Heart left ventricle (tissue), 16 donors: ENCODE measurements around the gene EEF1A2. TPM values are rescaled to one million over a fixed set of nuclear protein-coding genes. Genes with fewer than 3 reads are reported as not detected.

Experiments
- ATAC-seq, 4 donors: fragments of 200-7000 bp; cut with Tn5 transposase; one replicate each; pipeline ENCODE4 v1.9.1; 2020 to 2022; ENCODE audit warnings: moderate library complexity in 4 of 4, mild to moderate bottlenecking in 3 of 4, moderate number of reproducible peaks in 1 of 4
- DNase-seq, 5 donors: peaks; one replicate each; pipeline ENCODE4 v3.0.0-alpha.2; 2020
- H3K27ac ChIP-seq, 12 donors: fragments of 200-600 bp; sonication (generic) in 4 of 12; one replicate each; pipeline versions ENCODE4 v1.5.0 to v1.8.0; 2016 to 2022; ENCODE audit warnings: mild to moderate bottlenecking in 2 of 12
- H3K27me3 ChIP-seq, 9 donors: fragments of 200-600 bp; sonication (generic) in 2 of 9; one replicate each; pipeline versions ENCODE4 v1.5.1 to v1.8.0; 2016 to 2022; ENCODE audit warnings: mild to moderate bottlenecking in 3 of 9
- H3K36me3 ChIP-seq, 9 donors: fragments of 200-600 bp; sonication (generic) in 2 of 9; one replicate each; pipeline versions ENCODE4 v1.5.0 to v1.8.0; 2018 to 2022; ENCODE audit warnings: mild to moderate bottlenecking in 2 of 9
- H3K4me1 ChIP-seq, 12 donors: fragments of 200-600 bp; sonication (generic) in 4 of 12; one replicate each; pipeline versions ENCODE4 v1.5.0 to v1.8.0; 2016 to 2022; ENCODE audit warnings: mild to moderate bottlenecking in 3 of 12
- H3K4me3 ChIP-seq, 12 donors: fragments of 200-600 bp; sonication (generic) in 4 of 12; one replicate each; pipeline versions ENCODE4 v1.5.0 to v1.8.0; 2017 to 2022; ENCODE audit warnings: mild to moderate bottlenecking in 9 of 12, moderate library complexity in 4 of 12
- H3K9me3 ChIP-seq, 12 donors: fragments of 200-600 bp; sonication (generic) in 4 of 12; one replicate each; pipeline versions ENCODE4 v1.5.0 to v1.8.0; 2016 to 2022; ENCODE audit warnings: mild to moderate bottlenecking in 1 of 12
- POLR2A ChIP-seq, 2 donors: fragments of 450-650 bp; IDR thresholded peaks; one replicate each; pipeline ENCODE4 v1.6.1; 2017; ENCODE audit warnings: antibody characterized with exemption in 2 of 2, mild to moderate bottlenecking in 2 of 2, moderate library complexity in 2 of 2
- WGBS, 4 donors: extraction: QIAGEN DNeasy Blood & Tissue Kit in 2 of 4; methylation state at CpG; one replicate each; pipeline versions ENCODE4 v1.1.5 to v1.1.7; 2013 to 2018; 5-methylcytosine and 5-hydroxymethylcytosine counted together
- intact Hi-C, 10 donors: fragments of 100-400 bp; cut with DNase I; formaldehyde crosslinking; loops; one replicate each; pipeline versions ENCODE4 v1.11.1 to v1.14.2; 2022
- long read RNA-seq, 3 donors: library from polyadenylated mRNA; unstranded; transcript quantifications; one replicate each; pipeline ENCODE4 v2.0.0, GENCODE V29; 2020 to 2021
- polyA plus RNA-seq, 2 donors: library from polyadenylated mRNA; stranded (reverse); fragments of 200-250 nt; gene quantifications; one replicate each; pipeline ENCODE4 v1.2.3, GENCODE V29; 2013
- total RNA-seq, 9 donors: library from RNA; depleted of rRNA in 2 of 9; stranded (reverse); fragments of >200 nt in 2 of 9; fragmentation: NEBNext Ultra II Directional in 3 of 9; extraction: Animal tissue kit (Norgen Biotek cat#: 25700) in 3 of 9; gene quantifications; one replicate each; pipeline versions ENCODE4 v1.1.0 to v1.2.4, GENCODE V29; 2016 to 2023
- TF ChIP-seq, protein P1 (sequence below), 12 donors: fragments of 200-600 bp; sonication (generic) in 4 of 12; IDR thresholded peaks; one replicate each; pipeline versions ENCODE4 v1.5.0 to v1.8.0; 2018 to 2022; ENCODE audit warnings: antibody characterized with exemption in 12 of 12, mild to moderate bottlenecking in 5 of 12
- donor health status: ischemic (EF 13 %, LVEDD 7.1; RV severe dilation, severe dysfunction).
- donor health status: healthy with polysubstance abuse.
- donor health status: DM: no; HTN: yes; CAD: no.
- donor health status: DM: no; HTN: no; CAD: no.
- donor health status: ischemic (EF 25% LVEDD 6.9; RV normal size, moderate dysfunction).
- donor health status: ischemic (EF 25% LVEDD 5.7; RV mildly dilated, moderate dysfunction).
- donor health status: healthy.
- donor health status: DM: yes; HTN: yes; CAD: no.
- donor health status: ischemic (EF 35%, LVEDD 5.7; RV mildly dilated, moderate dysfunction).
- donor health status: nonischemic (EF 11% LVEDD 7.7; RV severe dilation, severe dysfunction).
- donor health status: DM: yes; HTN: yes; CAD: no.
- donor health status: PGD.
- donor health status: ischemic (EF 29% LVEDD 5.4; RV normal size, mild dysfunction).
- donor health status: nonischemic (EF 23%, LVEDD 6.1; RV moderate dilation, normal function).

Gene EEF1A2
- total RNA-seq (1,000 to 10,000 TPM in 7 of 9 donors, 100 to 1,000 TPM in 2; 791 to 1,794 (median 1,550) TPM), polyA plus RNA-seq (1,000 to 10,000 TPM; 1,276 to 1,345 TPM)
- long read RNA-seq, donor 1, transcript EEF1A2-201 (8 exons, 2,014 nt), result major isoform, 1,609 of 2,099 reads
- long read RNA-seq, donor 1, partial matches to known transcripts, result 417 of 2,099 reads
- long read RNA-seq, donor 1, other reads (novel, unspliced or antisense), result 71 of 2,099 reads
- long read RNA-seq, donor 2, transcript EEF1A2-201 (8 exons, 2,014 nt), result major isoform, 8 of 31 reads
- long read RNA-seq, donor 2, partial matches to known transcripts, result 20 of 31 reads
- long read RNA-seq, donor 2, other reads (novel, unspliced or antisense), result 3 of 31 reads
- long read RNA-seq, donor 3, transcript EEF1A2-201 (8 exons, 2,014 nt), result major isoform, 1,457 of 1,879 reads
- long read RNA-seq, donor 3, partial matches to known transcripts, result 351 of 1,879 reads
- long read RNA-seq, donor 3, other reads (novel, unspliced or antisense), result 71 of 1,879 reads

DNA sequence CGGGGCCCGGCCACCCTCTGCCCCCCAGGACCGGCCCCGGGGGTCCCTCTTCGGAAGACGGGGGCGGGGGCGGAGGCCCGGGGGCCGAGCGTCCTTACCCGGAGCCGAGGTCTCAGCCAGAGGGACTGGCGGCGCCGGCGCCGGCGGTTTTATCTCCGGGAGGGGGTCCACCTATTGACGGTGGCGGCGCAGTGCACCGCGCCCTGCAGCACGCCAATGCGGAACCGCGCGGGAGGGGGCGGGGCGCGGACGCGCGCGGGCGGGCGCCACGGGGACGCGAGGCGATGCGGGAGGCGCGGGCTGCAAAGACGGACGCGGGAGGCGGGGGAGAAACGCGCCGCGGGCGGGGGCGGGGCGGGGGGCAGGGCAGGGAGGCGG is at the start of gene EEF1A2:
EEF1A2 (minus strand) TSS at position 124 of the 378 bp plus-strand sequence. CDS start 1,320 bp downstream, outside the sequence.
- peaks cover 0 to 41% (median 18%) of the 10 kb centered on the region in 9 donors for H3K27me3 ChIP-seq
- peaks cover 0 to 20% (median 0%) of the 10 kb centered on the region in 9 donors for H3K36me3 ChIP-seq
- peak in 4 of 5 donors; percentile 67 to 86 (median 80) for DNase-seq
- peaks cover 0 to under 1% (median 0%) of the 10 kb centered on the region in 12 donors for H3K9me3 ChIP-seq
- intact Hi-C loops, result loop anchor here in 1 of 10 donors (5.0 kb wide), 1 partner anchor 473 kb away; no protein-coding TSS in a partner anchor
- peak; percentile 52 to 55 for TF ChIP-seq POLR2A (IDR thresholded peaks at IDR 0.05)
- TF ChIP-seq, protein P1, sequence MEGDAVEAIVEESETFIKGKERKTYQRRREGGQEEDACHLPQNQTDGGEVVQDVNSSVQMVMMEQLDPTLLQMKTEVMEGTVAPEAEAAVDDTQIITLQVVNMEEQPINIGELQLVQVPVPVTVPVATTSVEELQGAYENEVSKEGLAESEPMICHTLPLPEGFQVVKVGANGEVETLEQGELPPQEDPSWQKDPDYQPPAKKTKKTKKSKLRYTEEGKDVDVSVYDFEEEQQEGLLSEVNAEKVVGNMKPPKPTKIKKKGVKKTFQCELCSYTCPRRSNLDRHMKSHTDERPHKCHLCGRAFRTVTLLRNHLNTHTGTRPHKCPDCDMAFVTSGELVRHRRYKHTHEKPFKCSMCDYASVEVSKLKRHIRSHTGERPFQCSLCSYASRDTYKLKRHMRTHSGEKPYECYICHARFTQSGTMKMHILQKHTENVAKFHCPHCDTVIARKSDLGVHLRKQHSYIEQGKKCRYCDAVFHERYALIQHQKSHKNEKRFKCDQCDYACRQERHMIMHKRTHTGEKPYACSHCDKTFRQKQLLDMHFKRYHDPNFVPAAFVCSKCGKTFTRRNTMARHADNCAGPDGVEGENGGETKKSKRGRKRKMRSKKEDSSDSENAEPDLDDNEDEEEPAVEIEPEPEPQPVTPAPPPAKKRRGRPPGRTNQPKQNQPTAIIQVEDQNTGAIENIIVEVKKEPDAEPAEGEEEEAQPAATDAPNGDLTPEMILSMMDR (IDR thresholded peaks at IDR 0.05), result peak in 7 of 12 donors; percentile 9 to 40 (median 35)
- peak within 1 kb of the TSS; percentile 79 to 100 (median 92) for H3K27ac ChIP-seq
- ATAC-seq, result peak in 2 of 4 donors; percentile 11 to 12
- WGBS, 4 donors, result 0 to 1% (median 1%) methylated on average over 7 to 58 of the region's 58 CpGs; no CpG with 5 or more reads in 1 of the 4 donors
- peaks cover 2 to 70% (median 31%) of the 10 kb centered on the region in 12 donors for H3K4me1 ChIP-seq
- H3K4me3 ChIP-seq, result peak within 1 kb of the TSS; percentile 44 to 92 (median 64)

DNA sequence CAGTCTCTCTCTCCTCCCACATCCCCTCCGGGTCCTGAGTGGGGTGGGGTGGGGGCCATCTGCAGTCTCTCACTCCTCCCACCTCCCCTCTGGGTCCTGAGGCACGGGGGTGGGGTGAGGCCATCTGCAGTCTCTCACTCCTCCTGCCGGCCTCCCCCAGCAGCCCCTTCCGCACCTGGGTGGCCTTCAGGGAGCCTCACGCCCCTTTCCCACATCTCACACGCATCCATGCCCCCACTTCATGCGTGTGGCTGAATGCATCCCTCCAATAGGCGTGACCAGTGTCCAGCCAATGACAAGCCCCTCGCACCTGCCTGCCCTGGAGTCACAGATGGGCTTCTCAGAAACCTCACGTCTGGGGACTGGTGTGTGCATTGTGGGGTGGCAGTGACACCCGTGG is 49.7 kb upstream of the EEF1A2 start:
- Histone ChIP-seq H3K4me3 (no peak overlapping the region), H3K9me3 (no peaks in the 10 kb centered on the region), H3K27ac (no peak overlapping the region), H3K36me3 (no peaks in the 10 kb centered on the region), H3K27me3 (peaks cover 0 to 27% (median 17%) of the 10 kb centered on the region in 9 donors), H3K4me1 (peaks cover 0 to 9% (median under 1%) of the 10 kb centered on the region in 12 donors)
- WGBS, 4 donors, result 42 to 50% (median 47%) methylated on average over 9 to 11 of the region's 11 CpGs
- intact Hi-C loops, result loop anchor here in 2 of 10 donors (10.0 kb wide), 2 partner anchors 66 to 316 kb away; partner anchors contain the start of genes ABHD16B (in 1 of the 2) and TPD52L2 (in 1 of the 2)
- DNase-seq (no peak), ATAC-seq (no peak)
- TF ChIP-seq, protein P1 (IDR thresholded peaks at IDR 0.05), result no peak
- TF ChIP-seq POLR2A (IDR thresholded peaks at IDR 0.05), result no peak

DNA sequence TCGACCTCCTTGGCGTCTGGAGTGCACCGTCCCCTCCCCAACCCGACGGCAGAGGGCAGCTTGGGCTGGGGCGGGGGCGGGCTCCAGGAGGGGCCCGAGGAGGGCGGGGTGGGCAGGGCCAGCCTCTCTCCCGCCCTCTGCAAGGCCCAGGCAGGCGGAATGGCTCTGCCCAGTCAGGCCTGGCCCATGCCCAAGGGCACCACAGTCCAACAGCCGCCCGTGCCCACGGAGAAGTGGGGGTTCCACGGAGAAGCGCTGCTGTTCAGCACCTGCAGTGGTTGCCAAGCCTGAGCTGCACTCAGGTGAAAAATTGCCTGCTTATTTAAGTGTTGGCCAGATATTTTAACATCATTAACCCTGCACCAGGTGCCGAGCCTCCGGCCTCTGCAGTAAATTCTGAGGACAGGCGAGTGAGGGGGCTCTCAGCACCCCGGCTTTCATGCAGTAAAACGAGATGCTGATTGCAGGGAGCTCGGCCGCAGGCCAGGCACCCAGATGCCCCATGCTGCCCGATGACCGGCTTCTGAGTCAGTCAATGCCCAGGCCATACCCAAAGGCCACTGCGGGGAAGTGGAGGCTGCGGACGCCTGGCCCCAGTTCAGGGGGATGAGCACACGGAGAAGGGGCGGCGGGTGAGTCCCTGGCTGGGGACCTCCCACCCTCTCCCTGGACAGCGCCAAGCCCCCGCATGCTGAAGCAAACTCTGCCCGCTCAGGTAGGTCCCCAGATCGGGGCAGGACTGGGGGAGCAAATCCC is 49.0 kb upstream of the EEF1A2 start, which contains the start of gene SRMS:
SRMS (minus strand) TSS at position 25 of the 756 bp plus-strand sequence. CDS start 286 bp downstream, outside the sequence.
- Histone ChIP-seq H3K4me1 (peaks cover 0 to 6% (median 0%) of the 10 kb centered on the region in 12 donors), H3K27ac (no peak within 1 kb of the TSS), H3K4me3 (no peak within 1 kb of the TSS), H3K27me3 (peaks cover 0 to 27% (median 17%) of the 10 kb centered on the region in 9 donors), H3K9me3 (no peaks in the 10 kb centered on the region), H3K36me3 (no peaks in the 10 kb centered on the region)
- DNase-seq (no peak), ATAC-seq (no peak)
- intact Hi-C loops, result loop anchor here in 2 of 10 donors (10.0 kb wide), 2 partner anchors 67 to 317 kb away; partner anchors contain the start of genes ABHD16B (in 1 of the 2) and TPD52L2 (in 1 of the 2)
- TF ChIP-seq, protein P1 (IDR thresholded peaks at IDR 0.05), result no peak
- TF ChIP-seq POLR2A (IDR thresholded peaks at IDR 0.05), result no peak
- WGBS, 4 donors, result 52 to 78% (median 54%) methylated on average over 19 to 35 of the region's 35 CpGs
